GM19239 (cell line): ENCODE results near the gene CLEC9A.

Source experiments
- DNase-seq: peaks from one replicate; pipeline ENCODE4 v3.0.0; 2011; ENCODE audit warnings: low spot score; ENCODE audit not compliant: insufficient read length
- FAIRE-seq: peaks from 2 replicates; lab custom pipeline; 2011; peaks lifted over from hg19 to GRCh38; lab: Jason Lieb, UNC

Gene CLEC9A

GRCh38 chr12:10058387-10058786 is 27.9 kb downstream of the CLEC9A start:
- FAIRE-seq = no peak

GRCh38 chr12:10065241-10065640 is 34.8 kb downstream of the CLEC9A start:
- peak; percentile 37 for FAIRE-seq

More at GRCh38 chr12:10058387-10058786, 27.9 kb downstream of the CLEC9A start:
- no peak for DNase-seq

DNA sequence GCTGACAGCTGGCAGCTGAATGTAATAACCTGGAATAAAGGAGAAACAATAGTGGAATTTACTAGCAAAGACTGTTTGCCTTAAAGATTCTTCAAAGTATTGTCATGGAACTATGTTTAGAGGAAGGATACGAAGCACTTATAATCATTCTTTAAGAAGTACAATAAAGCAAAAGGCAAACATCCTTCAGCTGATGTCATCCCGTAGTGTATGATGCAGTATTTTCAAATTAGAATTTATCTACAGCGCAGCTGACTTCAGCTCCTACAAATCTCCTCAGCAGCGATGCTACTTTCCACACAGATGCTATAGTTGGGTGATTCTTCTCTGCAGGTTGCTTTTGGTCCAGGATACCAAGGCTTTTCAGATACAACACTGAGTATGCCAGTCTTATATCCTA is 36.8 kb downstream of the CLEC9A start:
- no peak for FAIRE-seq
- no peak for DNase-seq

More at GRCh38 chr12:10065241-10065640, 34.8 kb downstream of the CLEC9A start:
- no peak for DNase-seq

- no peak for DNase-seq
- FAIRE-seq = no peak
These were observed 37.5 kb downstream of the CLEC9A start for GRCh38 chr12:10067942-10068341.

DNA sequence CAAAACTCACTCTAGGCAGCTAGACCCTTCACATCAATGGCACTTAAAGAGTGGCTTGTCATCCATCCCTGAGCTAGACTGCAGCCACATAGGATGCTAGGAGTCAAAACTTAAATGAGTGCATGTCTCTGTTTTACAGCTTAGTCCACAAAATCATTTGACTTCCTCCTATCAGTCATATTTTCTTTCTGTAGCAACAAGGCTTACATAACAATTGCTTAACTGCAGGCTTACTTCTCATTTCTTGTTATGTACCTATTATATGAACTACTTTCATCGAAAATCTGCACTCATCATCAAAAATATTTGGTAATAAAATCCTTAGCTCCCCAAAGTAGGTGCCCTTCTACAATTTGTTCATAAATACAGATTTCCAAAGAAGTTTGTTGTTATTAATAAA is 38.2 kb downstream of the CLEC9A start:
- no peak for FAIRE-seq
- no peak for DNase-seq

DNA sequence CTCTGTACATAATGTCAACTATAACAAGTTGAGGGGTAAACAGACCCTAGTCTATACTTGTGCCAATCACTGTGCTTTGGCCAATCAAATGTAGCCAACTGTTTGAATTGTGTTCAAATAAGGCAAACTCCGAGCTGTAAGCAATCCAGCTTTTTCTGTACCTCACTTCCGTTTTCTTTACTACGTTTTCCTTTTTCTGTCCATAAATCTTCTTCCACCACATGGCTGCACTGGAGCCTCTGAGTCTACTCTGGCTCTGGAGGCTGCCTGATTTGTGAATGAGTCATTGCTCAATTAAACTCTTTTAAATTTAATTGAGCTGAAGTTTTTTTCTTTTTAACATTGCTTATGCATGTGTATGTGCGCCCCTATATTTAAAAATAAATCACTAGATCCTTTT is 38.6 kb downstream of the CLEC9A start:
- no peak for DNase-seq
- FAIRE-seq = peak; percentile 54

DNA sequence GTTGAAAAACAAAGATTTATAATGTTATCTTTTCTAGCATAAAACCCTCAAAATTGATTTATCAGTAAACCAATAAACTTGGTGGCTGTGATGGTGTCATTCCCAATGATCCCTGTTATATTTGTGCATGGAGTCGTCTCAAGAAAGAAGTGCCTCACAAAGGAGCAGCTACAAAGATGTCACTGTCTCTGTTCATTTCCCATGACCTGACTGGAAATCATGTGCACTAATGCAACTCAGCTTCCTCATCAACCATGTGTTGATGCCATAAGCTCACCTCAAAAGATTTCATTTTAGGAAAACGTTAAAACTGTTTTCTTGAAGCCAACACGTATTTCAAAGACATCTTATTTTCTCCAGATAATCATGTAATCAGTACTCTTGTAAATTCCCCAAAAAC is 39.5 kb downstream of the CLEC9A start:
- FAIRE-seq = peak; percentile 14

DNA sequence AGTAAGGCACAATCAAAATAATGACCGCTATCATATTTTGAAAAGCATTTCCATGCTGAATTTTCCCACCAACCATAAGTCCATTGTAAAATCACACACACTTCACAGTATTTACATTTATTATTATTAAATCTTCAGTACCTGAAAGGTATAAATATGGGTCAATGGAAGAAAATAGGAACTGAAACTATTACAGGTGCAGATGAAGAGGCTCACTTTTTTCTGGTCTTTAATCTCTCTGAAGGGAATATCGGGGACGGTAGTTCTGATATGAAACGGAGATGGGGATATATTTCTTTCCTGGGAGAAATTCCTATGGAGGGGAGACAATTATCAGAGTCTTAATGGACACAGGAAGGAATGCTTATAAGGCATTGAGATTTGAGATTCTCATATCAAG is 39.9 kb downstream of the CLEC9A start:
- DNase-seq (no peak), FAIRE-seq (peak; percentile 51)

More for the DNA sequence above, 39.5 kb downstream of the CLEC9A start:
- no peak for DNase-seq

DNA sequence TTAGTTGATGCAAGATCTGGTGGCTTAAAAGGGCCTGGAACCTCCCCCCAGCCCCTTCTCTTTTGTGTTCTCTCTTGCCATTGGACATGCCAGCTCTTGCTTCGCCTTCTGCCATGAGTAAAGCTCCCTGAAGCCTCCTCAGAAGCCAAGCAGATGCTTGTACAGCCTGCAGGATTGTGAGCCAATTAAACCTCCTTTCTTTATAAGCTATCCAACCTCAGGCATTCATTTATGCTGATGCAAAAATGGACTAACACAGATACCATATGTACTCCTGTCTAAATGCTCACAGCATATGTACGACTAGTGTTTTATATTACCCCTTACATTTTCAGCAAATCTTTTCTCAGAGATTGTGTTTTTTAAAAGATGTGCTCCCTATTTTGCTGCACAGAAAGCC is 41.6 kb downstream of the CLEC9A start:
- DNase-seq = no peak
- FAIRE-seq = no peak

GRCh38 chr12:10073261-10073660 is 42.8 kb downstream of the CLEC9A start:
- DNase-seq (no peak), FAIRE-seq (no peak)

DNA sequence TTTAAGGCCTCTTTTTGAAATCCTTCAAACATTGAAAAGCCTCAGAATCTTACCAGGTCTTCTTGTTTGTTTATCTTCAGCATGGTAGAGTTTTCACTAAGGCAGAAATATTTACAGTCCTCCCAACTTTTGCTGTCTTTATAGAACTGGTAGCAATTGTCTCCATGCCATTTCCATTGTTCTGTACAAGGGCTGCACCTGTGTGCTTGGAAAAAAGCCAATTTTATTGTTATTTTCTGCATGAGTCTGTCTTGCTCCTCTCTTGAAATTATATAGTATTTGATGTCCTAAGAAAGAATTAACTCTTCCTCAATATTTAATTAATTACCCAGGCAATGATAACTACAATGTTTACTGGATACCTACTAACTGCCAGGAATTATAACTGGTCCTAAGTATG is 45.0 kb downstream of the CLEC9A start:
- DNase-seq = no peak
- no peak for FAIRE-seq

GRCh38 chr12:10082117-10082874 is 51.8 kb downstream of the CLEC9A start:
- DNase-seq (no peak), FAIRE-seq (no peak)

DNA sequence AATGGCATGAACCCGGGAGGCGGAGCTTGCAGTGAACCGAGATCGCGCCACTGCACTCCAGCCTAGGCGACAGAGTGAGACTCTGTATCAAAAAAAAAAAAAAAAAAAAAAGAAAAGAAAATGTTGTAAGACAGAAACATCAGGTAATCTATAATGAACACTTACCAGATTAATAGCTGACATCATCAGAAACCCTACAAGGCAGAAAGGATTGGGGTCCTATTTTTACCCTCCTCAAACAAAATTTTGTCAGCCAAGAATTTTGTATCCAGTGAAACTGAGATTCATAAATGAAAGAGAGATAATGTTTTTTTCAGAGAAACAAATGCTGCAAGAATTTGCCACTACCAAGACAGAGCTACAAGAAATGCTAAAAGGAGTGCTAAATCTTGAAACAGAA is 54.3 kb downstream of the CLEC9A start:
- DNase-seq = no peak
- FAIRE-seq = no peak

DNA sequence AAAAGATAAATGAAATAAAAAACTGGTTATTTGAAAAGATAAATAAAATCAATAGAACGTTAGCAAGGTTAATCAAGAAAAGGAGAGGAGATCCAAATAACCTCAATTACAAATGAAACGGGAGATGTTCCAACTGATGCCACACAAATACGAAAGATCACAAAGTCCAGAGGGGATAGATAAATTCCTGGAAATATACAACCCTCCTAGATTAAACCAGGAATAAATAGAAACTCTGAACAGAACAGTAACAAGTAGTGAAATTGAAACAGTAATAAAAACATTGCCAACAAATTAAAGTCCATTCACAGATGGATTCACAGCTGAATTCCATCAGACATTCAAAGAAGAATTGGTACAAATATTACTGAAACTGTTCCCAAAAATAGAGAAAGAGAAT is 55.9 kb downstream of the CLEC9A start:
- FAIRE-seq (no peak), DNase-seq (no peak)

- no peak for DNase-seq
- no peak for FAIRE-seq
These were observed 57.5 kb downstream of the CLEC9A start for GRCh38 chr12:10088031-10088430.

DNA sequence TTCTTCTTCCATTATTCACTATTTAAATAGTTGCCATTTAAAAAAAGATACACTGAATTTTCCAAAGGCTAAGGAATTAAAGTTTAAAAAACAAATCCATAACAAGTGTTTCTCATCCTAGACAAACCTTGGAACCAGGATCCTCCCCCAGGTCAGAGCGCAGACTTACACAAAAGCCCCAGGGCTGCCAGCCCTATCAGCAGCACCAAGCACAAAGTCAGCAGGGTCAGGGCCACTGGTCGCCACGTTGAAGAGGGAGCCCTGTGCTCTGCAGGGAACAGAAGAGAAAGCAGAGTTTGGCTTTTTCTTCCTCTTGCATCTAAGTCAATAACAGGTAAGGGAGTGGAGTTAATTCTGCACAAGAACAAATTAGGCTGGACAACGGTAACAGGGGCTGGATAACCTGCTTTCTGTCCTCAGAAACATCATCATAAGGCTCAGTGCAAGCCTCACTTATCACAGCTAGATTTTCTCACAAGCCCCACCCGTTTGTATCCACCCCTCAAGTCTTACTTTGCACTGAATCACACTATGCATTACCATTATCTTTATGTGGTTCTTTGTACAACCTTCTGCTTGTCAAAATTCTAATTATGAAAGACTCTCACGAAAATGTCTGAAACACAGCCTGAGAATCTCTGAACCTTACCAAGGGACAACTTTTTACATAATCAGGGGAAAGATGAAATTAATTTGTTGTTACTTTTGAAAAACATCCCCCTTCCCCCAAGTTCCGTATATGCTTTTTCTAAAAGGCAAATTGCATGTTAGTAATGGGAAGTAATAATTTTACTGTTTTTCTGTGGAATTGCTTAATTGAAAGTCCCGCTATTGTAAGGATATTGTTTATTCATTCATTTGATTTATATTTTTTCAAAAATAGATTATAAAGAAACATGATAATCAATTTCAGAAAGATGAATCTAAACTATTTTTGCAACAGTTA is 58.7 kb downstream of the CLEC9A start:
- FAIRE-seq (no peak), DNase-seq (no peak)

- FAIRE-seq (no peak), DNase-seq (no peak)
These were observed 64.3 kb downstream of the CLEC9A start for GRCh38 chr12:10094646-10095395.

- FAIRE-seq (peak; percentile 51), DNase-seq (no peak)
These were observed 65.5 kb downstream of the CLEC9A start for GRCh38 chr12:10095971-10096370.

DNA sequence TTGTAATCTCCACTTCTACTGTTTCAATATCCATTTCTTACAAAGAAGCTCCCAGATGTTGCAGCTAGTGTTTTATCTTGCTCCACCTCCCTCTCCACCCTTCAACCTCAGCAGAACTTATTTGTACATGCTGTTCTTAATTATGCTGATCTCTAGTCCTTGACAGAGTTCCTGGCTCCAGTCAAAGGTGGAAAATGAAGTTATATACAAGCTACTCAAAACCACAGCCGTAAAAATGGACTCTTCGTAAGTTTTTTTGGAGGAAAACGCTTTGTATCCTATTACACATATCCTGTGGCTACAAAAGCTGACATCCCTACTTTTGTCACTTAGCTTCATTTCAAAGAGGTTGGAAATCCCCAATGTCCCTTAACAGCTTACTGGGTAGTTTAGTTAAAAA is 67.0 kb downstream of the CLEC9A start:
- DNase-seq = no peak
- FAIRE-seq = no peak

- FAIRE-seq = no peak
- DNase-seq = no peak
These were observed 68.3 kb downstream of the CLEC9A start, which contains the start of gene CLEC1A for GRCh38 chr12:10098791-10099190. Gene CLEC1A (minus strand): TSS chr12:10098985. CDS start chr12:10098922, 63 bp downstream.
